IPS DF 6.9 (cell line): ENCODE data around the gene PDC.
A peak's percentile ranks its signal among the peaks of the same experiment; 100 is the strongest.

Experiments used
- DNase-seq: peaks from one replicate; pipeline ENCODE4 v3.0.0-alpha.2; 2013; ENCODE audit warnings: low read depth, low spot score
- H3K27ac ChIP-seq: one replicate; pipeline ENCODE4 v1.5.1; 2013; ENCODE audit warnings: low read length, control low read depth
- H3K27me3 ChIP-seq: 2 replicates; pipeline ENCODE4 v1.6.1; 2013; ENCODE audit warnings: mild to moderate bottlenecking, low read length; ENCODE audit not compliant: control insufficient read depth, insufficient read depth
- H3K36me3 ChIP-seq: 2 replicates; pipeline ENCODE4 v1.6.1; 2013; ENCODE audit warnings: low read length; ENCODE audit not compliant: control insufficient read depth, insufficient read depth
- H3K4me1 ChIP-seq: 2 replicates; pipeline ENCODE4 v1.6.1; 2013; ENCODE audit warnings: low read length; ENCODE audit not compliant: control insufficient read depth, insufficient read depth
- H3K4me3 ChIP-seq: 2 replicates; pipeline ENCODE4 v1.5.1; 2013; ENCODE audit warnings: mild to moderate bottlenecking, low read length
- H3K9me3 ChIP-seq: 2 replicates; pipeline ENCODE4 v1.6.1; 2013; ENCODE audit warnings: low read length, inconsistent platforms; ENCODE audit not compliant: control insufficient read depth, insufficient read depth
- WGBS: extraction: QIAGEN DNeasy Blood & Tissue Kit; methylation state at CpG from one replicate; pipeline ENCODE4 v1.1.7; 2013; ENCODE audit warnings: mixed read lengths, missing lambda C conversion rate; ENCODE audit not compliant: insufficient read length, insufficient coverage; 5-methylcytosine and 5-hydroxymethylcytosine counted together

Gene PDC

GRCh38 chr1:186492531-186493291, 31.8 kb upstream of the PDC start:
- no peaks in the 10 kb centered on the region for H3K9me3 ChIP-seq
- H3K4me3 ChIP-seq: no peak overlapping the region
- DNase-seq: no peak
- H3K4me1 ChIP-seq: no peaks in the 10 kb centered on the region
- no CpG with 5 or more reads among the region's 7 CpGs for WGBS
- no peak overlapping the region for H3K27ac ChIP-seq
- H3K27me3 ChIP-seq: no peaks in the 10 kb centered on the region
- no peaks in the 10 kb centered on the region for H3K36me3 ChIP-seq

GRCh38 chr1:186491336-186491735, 30.4 kb upstream of the PDC start:
- Histone ChIP-seq H3K27ac (no peak overlapping the region), H3K27me3 (no peaks in the 10 kb centered on the region), H3K9me3 (no peaks in the 10 kb centered on the region), H3K36me3 (no peaks in the 10 kb centered on the region), H3K4me3 (no peak overlapping the region), H3K4me1 (no peaks in the 10 kb centered on the region)
- WGBS: no CpG with 5 or more reads among the region's 2 CpGs
- no peak for DNase-seq

- Histone ChIP-seq H3K36me3 (no peaks in the 10 kb centered on the region), H3K27ac (no peak overlapping the region), H3K9me3 (no peaks in the 10 kb centered on the region), H3K27me3 (no peaks in the 10 kb centered on the region), H3K4me3 (no peak overlapping the region), H3K4me1 (no peaks in the 10 kb centered on the region)
- no CpG with 5 or more reads among the region's 2 CpGs for WGBS
- no peak for DNase-seq
Measured at GRCh38 chr1:186487163-186487562, 26.2 kb upstream of the PDC start.

GRCh38 chr1:186486061-186486460, 25.1 kb upstream of the PDC start:
- WGBS: no CpG with 5 or more reads among the region's 1 CpG
- H3K4me3 ChIP-seq: no peak overlapping the region
- H3K4me1 ChIP-seq: no peaks in the 10 kb centered on the region
- H3K27ac ChIP-seq: no peak overlapping the region
- H3K9me3 ChIP-seq: no peaks in the 10 kb centered on the region
- no peaks in the 10 kb centered on the region for H3K27me3 ChIP-seq
- no peaks in the 10 kb centered on the region for H3K36me3 ChIP-seq
- DNase-seq: no peak

DNA sequence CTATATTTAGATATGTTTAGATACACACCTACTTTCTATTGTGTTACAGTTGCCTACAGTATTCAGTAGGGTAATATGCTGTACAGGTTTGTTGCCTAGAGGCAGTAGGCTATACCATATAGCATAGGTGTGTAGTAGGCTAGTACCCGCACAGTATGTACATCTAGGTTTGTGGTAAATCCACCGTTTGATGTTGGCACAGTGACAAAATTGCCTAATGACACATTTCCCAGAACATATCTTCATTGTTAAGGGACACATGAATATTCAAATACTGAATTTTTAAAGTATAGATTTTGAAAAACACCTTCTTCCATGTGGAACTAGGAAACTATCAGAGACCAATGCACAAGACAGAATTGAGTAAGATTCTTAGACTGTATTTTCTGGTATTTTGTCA, 22.6 kb upstream of the PDC start:
- H3K4me1 ChIP-seq: no peaks in the 10 kb centered on the region

DNA sequence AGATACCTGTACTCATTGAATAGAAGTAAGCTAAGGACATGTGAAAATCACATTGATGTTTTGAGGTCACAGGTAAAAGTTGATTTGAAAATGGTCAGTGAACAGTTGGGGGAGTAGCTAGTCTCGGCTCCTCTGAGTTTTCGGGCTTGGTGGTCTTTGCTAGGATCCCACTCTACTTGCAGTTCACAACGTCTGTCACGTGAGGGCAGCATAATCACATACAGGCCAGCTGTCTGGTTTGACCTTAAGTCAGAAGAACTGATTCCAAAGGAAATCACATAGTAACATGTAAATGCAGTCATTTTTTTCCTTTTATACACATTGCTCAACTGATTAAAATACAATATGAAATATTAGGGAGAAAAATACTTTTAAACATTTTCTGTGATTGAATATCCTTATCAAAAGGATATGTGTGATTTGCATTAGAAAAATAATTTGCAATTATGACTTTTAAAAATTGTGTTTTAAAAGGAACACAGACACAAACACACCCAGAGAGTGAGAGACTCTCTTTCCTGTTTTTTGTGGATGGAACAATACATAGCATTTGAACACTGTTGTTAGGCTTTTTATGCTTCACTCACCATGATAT, 21.8 kb upstream of the PDC start:
- no peaks in the 10 kb centered on the region for H3K27me3 ChIP-seq
- no peaks in the 10 kb centered on the region for H3K4me1 ChIP-seq
- WGBS: no CpG with 5 or more reads among the region's 4 CpGs
- H3K9me3 ChIP-seq: no peaks in the 10 kb centered on the region
- H3K27ac ChIP-seq: no peak overlapping the region
- H3K4me3 ChIP-seq: no peak overlapping the region
- DNase-seq: peak; percentile 54
- no peaks in the 10 kb centered on the region for H3K36me3 ChIP-seq

More for the DNA sequence above, 22.6 kb upstream of the PDC start:
- Histone ChIP-seq H3K36me3 (no peaks in the 10 kb centered on the region), H3K9me3 (no peaks in the 10 kb centered on the region), H3K4me3 (no peak overlapping the region), H3K27me3 (no peaks in the 10 kb centered on the region), H3K27ac (no peak overlapping the region)
- WGBS: no CpG with 5 or more reads among the region's 2 CpGs
- no peak for DNase-seq

- Histone ChIP-seq H3K9me3 (no peaks in the 10 kb centered on the region), H3K27me3 (no peaks in the 10 kb centered on the region), H3K27ac (no peak overlapping the region), H3K36me3 (no peaks in the 10 kb centered on the region), H3K4me1 (no peaks in the 10 kb centered on the region), H3K4me3 (no peak overlapping the region)
- WGBS: no CpG with 5 or more reads among the region's 2 CpGs
- no peak for DNase-seq
Measured at GRCh38 chr1:186481303-186481888, 20.5 kb upstream of the PDC start.

GRCh38 chr1:186479162-186479561, 18.2 kb upstream of the PDC start:
- no peak for DNase-seq
- no peaks in the 10 kb centered on the region for H3K9me3 ChIP-seq
- H3K36me3 ChIP-seq: no peaks in the 10 kb centered on the region
- no peaks in the 10 kb centered on the region for H3K4me1 ChIP-seq
- no peaks in the 10 kb centered on the region for H3K27me3 ChIP-seq
- H3K4me3 ChIP-seq: no peak overlapping the region
- no peak overlapping the region for H3K27ac ChIP-seq
- no CpG with 5 or more reads among the region's 2 CpGs for WGBS

DNA sequence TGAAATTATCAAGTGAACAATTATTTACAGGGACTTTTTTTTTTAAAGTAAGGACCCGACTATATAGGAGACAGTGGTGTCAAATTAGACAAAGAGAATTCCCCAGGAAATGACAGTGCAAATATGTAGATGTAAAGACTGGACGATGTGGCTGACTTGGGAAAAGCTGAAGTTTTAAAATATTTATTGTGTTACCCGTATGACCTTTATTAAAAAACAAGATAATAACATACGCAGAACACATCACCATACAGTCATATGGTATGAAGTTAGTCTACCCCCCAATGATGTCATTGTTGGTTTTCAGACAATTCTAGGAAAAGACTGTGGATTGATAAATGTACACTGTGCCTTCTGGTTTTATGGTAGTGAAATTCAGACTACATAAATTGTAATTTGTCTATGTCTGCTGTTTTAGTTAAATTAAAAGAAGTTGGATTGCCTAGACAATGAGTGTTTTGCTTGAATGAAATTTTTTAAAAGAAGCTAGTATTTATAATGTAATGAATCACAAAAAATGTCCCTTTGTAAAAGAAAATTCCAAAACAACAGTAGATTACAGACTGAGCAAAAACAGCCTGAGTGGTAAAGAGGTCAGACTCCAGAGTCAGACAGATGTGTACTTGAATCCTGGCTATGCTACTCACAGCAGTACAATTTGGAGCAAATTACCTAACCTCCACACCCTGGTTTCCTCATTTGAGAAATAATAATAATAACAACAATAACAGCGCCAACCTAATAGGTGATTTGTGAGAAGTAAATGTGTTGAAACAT, 15.5 kb upstream of the PDC start:
- H3K4me3 ChIP-seq: no peak overlapping the region
- H3K27ac ChIP-seq: no peak overlapping the region
- DNase-seq: no peak
- H3K27me3 ChIP-seq: no peaks in the 10 kb centered on the region
- H3K4me1 ChIP-seq: no peaks in the 10 kb centered on the region
- H3K36me3 ChIP-seq: no peaks in the 10 kb centered on the region
- H3K9me3 ChIP-seq: no peaks in the 10 kb centered on the region
- WGBS: no CpG with 5 or more reads among the region's 5 CpGs

DNA sequence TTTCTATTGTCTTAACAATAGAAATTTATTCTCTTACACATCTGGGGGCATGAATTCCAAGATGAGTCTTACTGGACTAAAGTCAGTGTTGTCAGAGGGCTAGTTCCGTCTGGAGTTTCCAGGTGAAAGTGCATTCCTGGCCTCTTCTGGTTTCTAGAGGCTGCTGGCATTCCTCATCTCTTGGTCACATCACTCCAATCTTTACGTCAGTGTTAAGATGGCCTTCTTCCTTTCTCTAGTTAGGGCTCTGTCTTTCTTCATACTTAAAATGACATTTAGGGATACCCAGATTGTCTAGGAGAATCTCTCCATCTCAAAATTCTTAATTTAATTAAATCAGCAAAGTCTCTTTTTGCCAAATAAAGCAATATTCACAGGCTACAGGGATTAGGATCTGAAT, 13.3 kb upstream of the PDC start:
- Histone ChIP-seq H3K4me3 (no peak overlapping the region), H3K36me3 (no peaks in the 10 kb centered on the region), H3K27ac (no peak overlapping the region), H3K27me3 (no peaks in the 10 kb centered on the region), H3K9me3 (no peaks in the 10 kb centered on the region), H3K4me1 (no peaks in the 10 kb centered on the region)
- WGBS: no CpG with 5 or more reads among the region's 2 CpGs
- no peak for DNase-seq
